BLaER1 (cell line): ENCODE measurements around the gene ENO1.
"Not testable (repeated sequence)": the region's sequence is repeated elsewhere in the genome, so short reads cannot be mapped to it uniquely, and the experiment has no call there.

Experiments used
- H3K27ac ChIP-seq: shearing (Covaris generic); formaldehyde crosslinking; 2 replicates; pipeline ENCODE4 v1.8.1; 2022
- H3K27me3 ChIP-seq: shearing (Covaris generic); formaldehyde crosslinking; 2 replicates; pipeline ENCODE4 v1.8.1; 2022
- H3K36me3 ChIP-seq: shearing (Covaris generic); formaldehyde crosslinking; 2 replicates; pipeline ENCODE4 v1.8.1; 2022
- H3K4me1 ChIP-seq: shearing (Covaris generic); formaldehyde crosslinking; 2 replicates; pipeline ENCODE4 v1.8.1; 2022
- H3K4me2 ChIP-seq: shearing (Covaris generic); formaldehyde crosslinking; 2 replicates; pipeline ENCODE4 v1.8.1; 2022
- H3K4me3 ChIP-seq: shearing (Covaris generic); formaldehyde crosslinking; 2 replicates; pipeline ENCODE4 v1.8.1; 2022
- H3K9ac ChIP-seq: shearing (Covaris generic); formaldehyde crosslinking; 2 replicates; pipeline ENCODE4 v1.8.1; 2022
- H3K9me3 ChIP-seq: shearing (Covaris generic); formaldehyde crosslinking; 2 replicates; pipeline ENCODE4 v1.8.1; 2022
- H4K20me1 ChIP-seq: shearing (Covaris generic); formaldehyde crosslinking; 2 replicates; pipeline ENCODE4 v1.8.1; 2022
- Cebpa-rat ChIP-seq: shearing (Covaris generic); IDR thresholded peaks from 2 replicates; pipeline ENCODE4 v1.8.1; 2022

Gene ENO1

GRCh38 chr1:8822373-8823294 lies 55.9 kb downstream of the ENO1 start:
- no peak overlapping the region for H3K9ac ChIP-seq
- no peak overlapping the region for H3K27ac ChIP-seq
- peaks cover 21% of the 10 kb centered on the region for H3K4me1 ChIP-seq
- H3K4me2 ChIP-seq, result peak overlapping the region; percentile 0; the same call in 1 of the 2 replicates
- no peaks in the 10 kb centered on the region for H3K27me3 ChIP-seq
- H3K9me3 ChIP-seq, result no peaks in the 10 kb centered on the region
- no peak for TF ChIP-seq Cebpa-rat
- H4K20me1 ChIP-seq, result no peaks in the 10 kb centered on the region
- no peaks in the 10 kb centered on the region for H3K36me3 ChIP-seq
- H3K4me3 ChIP-seq, result no peak overlapping the region

DNA sequence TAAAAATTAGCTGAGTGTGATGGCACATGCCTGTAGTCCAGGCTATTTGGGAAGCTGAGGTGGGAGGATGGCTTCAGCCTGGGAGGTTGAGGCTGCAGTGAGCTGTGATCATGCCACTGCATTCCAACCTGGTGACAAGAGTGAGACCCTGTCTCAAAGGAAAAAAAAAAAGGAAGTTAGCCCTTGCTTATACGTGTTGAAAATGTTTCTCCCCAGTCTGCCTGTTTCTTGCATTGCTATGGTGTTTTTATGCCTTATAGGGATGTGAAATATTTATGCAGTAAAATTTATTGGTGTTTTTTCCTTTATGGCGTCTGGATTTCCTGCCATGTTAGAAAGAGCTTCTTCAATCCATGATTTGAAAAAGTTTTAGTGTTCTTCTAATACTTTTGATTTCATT lies 57.4 kb downstream of the ENO1 start:
- no peak for TF ChIP-seq Cebpa-rat
- H4K20me1 ChIP-seq, result no peaks in the 10 kb centered on the region
- no peaks in the 10 kb centered on the region for H3K27me3 ChIP-seq
- H3K9ac ChIP-seq, result no peak overlapping the region
- peaks cover 21% of the 10 kb centered on the region for H3K4me1 ChIP-seq
- H3K27ac ChIP-seq, result no peak overlapping the region
- H3K4me3 ChIP-seq, result no peak overlapping the region
- H3K4me2 ChIP-seq, result peak overlapping the region; percentile 11; the same call in 1 of the 2 replicates
- no peaks in the 10 kb centered on the region for H3K9me3 ChIP-seq
- H3K36me3 ChIP-seq, result no peaks in the 10 kb centered on the region

- Histone ChIP-seq H3K4me1 (peaks cover 40% of the 10 kb centered on the region), H3K27ac (0 out of 2 replicates have a peak overlapping the region, but pooled peaks have one; percentile 96), H3K4me2 (peak overlapping the region; percentile 87), H3K9ac (peak overlapping the region; percentile 93; the same call in 1 of the 2 replicates), H4K20me1 (peaks cover 18% of the 10 kb centered on the region), H3K4me3 (peak overlapping the region; percentile 82)
- H3K27me3 ChIP-seq, H3K36me3 ChIP-seq, H3K9me3 ChIP-seq: not testable (repeated sequence)
Observed at GRCh38 chr1:8818789-8819188, 59.7 kb downstream of the ENO1 start.

- H3K27ac ChIP-seq, result peak overlapping the region; percentile 96
- H3K4me3 ChIP-seq, result peak overlapping the region; percentile 82
- H3K4me2 ChIP-seq, result peak overlapping the region; percentile 87
- no peak for TF ChIP-seq Cebpa-rat
- peaks cover 23% of the 10 kb centered on the region for H4K20me1 ChIP-seq
- H3K4me1 ChIP-seq, result peaks cover 44% of the 10 kb centered on the region
- no peaks in the 10 kb centered on the region for H3K36me3 ChIP-seq
- H3K9me3 ChIP-seq, result no peaks in the 10 kb centered on the region
- peak overlapping the region; percentile 93 for H3K9ac ChIP-seq
- H3K27me3 ChIP-seq, result no peaks in the 10 kb centered on the region
Observed at GRCh38 chr1:8818325-8818775, 60.1 kb downstream of the ENO1 start.

- H3K27ac ChIP-seq, result peak within 1 kb of the TSS; percentile 96
- H3K36me3 ChIP-seq, result no peaks in the 10 kb centered on the region
- H3K4me1 ChIP-seq, result peaks cover 48% of the 10 kb centered on the region
- H3K27me3 ChIP-seq, result no peaks in the 10 kb centered on the region
- TF ChIP-seq Cebpa-rat, result no peak
- peak within 1 kb of the TSS; percentile 92 for H3K4me2 ChIP-seq
- H3K9ac ChIP-seq, result peak within 1 kb of the TSS; percentile 93
- no peaks in the 10 kb centered on the region for H3K9me3 ChIP-seq
- H3K4me3 ChIP-seq, result peak within 1 kb of the TSS; percentile 82
- H4K20me1 ChIP-seq, result peaks cover 30% of the 10 kb centered on the region
Observed at GRCh38 chr1:8817412-8818324, 60.8 kb downstream of the ENO1 start, which contains the start of gene RERE. Gene RERE, minus strand, starts transcription at chr1:8817640.

- peaks cover 37% of the 10 kb centered on the region for H4K20me1 ChIP-seq
- H3K4me1 ChIP-seq, result peaks cover 52% of the 10 kb centered on the region
- H3K9ac ChIP-seq, result peak overlapping the region; percentile 93
- peak overlapping the region; percentile 92 for H3K4me2 ChIP-seq
- no peaks in the 10 kb centered on the region for H3K36me3 ChIP-seq
- H3K27me3 ChIP-seq, result no peaks in the 10 kb centered on the region
- H3K9me3 ChIP-seq, result no peaks in the 10 kb centered on the region
- peak overlapping the region; percentile 82 for H3K4me3 ChIP-seq
- H3K27ac ChIP-seq, result peak overlapping the region; percentile 96
- TF ChIP-seq Cebpa-rat, result no peak
Observed at GRCh38 chr1:8816831-8817411, 61.6 kb downstream of the ENO1 start.

DNA sequence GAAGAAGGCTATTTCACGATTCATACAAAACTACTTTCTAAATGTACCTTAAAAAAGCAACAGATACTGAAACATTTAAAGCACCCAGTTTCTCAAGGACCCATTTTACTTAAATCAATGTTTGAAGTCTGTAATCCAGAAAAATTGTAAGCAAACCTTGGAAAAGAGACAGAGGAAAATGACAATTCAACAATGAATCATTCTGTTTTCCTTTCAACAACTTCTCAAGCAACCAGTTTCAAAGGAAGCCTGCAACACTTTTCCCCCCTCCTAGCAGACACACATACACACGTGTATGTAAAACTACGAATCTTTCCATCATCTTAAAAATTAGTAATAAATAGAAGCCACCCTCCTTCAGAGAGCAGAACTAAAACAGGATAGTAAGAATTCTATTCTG lies 62.2 kb downstream of the ENO1 start:
- TF ChIP-seq Cebpa-rat, result no peak
- H3K4me2 ChIP-seq, result peak overlapping the region; percentile 92

DNA sequence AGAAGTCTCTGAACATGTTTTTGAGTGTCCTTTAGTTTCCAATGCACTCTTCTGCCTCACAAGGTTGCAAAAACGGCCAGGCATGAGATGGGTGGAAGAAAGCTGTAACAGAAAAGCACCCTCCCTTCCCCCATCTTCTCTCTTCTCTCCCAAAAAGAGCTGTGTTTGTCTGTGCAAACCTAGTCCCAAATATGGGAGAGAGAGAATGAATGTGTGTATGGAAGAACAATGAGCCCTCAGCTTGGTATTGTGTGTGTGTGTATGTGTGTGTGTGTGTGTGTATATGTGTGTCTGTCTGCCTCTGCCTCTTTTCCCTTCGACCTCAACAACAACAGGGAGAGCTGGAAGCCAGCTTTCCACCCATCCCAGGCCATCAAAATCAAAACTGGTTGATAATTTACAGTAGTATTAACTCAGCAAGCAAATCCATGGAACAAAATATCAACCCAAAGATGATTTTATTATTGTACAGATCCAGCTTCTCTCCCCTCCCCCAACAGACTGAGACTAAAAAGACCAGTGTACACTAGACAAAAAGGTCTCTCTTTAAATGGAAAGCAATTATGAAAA lies 62.8 kb downstream of the ENO1 start:
- Histone ChIP-seq H3K9ac (peak overlapping the region; percentile 93), H3K4me1 (peaks cover 57% of the 10 kb centered on the region), H4K20me1 (peaks cover 50% of the 10 kb centered on the region), H3K36me3 (peaks cover 4% of the 10 kb centered on the region; the same call in 1 of the 2 replicates), H3K27ac (peak overlapping the region; percentile 96), H3K9me3 (no peaks in the 10 kb centered on the region), H3K27me3 (no peaks in the 10 kb centered on the region), H3K4me3 (peak overlapping the region; percentile 82), H3K4me2 (peak overlapping the region; percentile 92)
- TF ChIP-seq Cebpa-rat, result no peak

More for the DNA sequence above, 62.2 kb downstream of the ENO1 start:
- no peaks in the 10 kb centered on the region for H3K9me3 ChIP-seq
- H3K4me3 ChIP-seq, result peak overlapping the region; percentile 82
- no peaks in the 10 kb centered on the region for H3K27me3 ChIP-seq
- H3K27ac ChIP-seq, result peak overlapping the region; percentile 96
- peaks cover 44% of the 10 kb centered on the region for H4K20me1 ChIP-seq
- H3K9ac ChIP-seq, result peak overlapping the region; percentile 93
- H3K36me3 ChIP-seq, result no peaks in the 10 kb centered on the region
- H3K4me1 ChIP-seq, result peaks cover 57% of the 10 kb centered on the region

DNA sequence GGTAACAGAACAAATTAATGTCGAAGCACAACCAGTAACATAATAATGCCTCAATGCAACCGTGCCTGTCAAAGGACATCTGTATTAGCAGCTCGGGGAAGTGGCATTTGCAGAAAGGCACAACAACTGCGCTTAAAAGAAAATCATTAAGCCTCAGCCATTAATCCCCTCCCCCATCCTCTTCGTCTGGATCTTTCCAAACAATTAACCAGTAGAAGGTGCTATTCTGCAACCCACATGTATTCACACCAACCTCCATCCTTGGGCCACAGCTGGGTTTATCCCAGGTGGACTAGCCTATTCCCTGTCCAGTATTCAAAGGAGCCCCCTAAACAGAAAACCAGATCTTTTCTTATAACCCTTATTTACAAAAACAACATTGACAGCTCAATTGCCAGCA lies 63.6 kb downstream of the ENO1 start:
- Histone ChIP-seq H3K4me2 (peak overlapping the region; percentile 92), H3K27me3 (no peaks in the 10 kb centered on the region), H3K36me3 (peaks cover 4% of the 10 kb centered on the region; the same call in 1 of the 2 replicates), H4K20me1 (peaks cover 58% of the 10 kb centered on the region), H3K9ac (peak overlapping the region; percentile 93; the same call in 1 of the 2 replicates), H3K4me3 (peak overlapping the region; percentile 82), H3K27ac (no peak overlapping the region), H3K4me1 (peaks cover 62% of the 10 kb centered on the region), H3K9me3 (no peaks in the 10 kb centered on the region)
- TF ChIP-seq Cebpa-rat, result no peak
